GM08714 (cell line): ENCODE results near the gene SFXN5.
A peak's percentile ranks its signal among the peaks of the same experiment; 100 is the strongest.
"Not testable (repeated sequence)": the region's sequence is repeated elsewhere in the genome, so short reads cannot be mapped to it uniquely, and the experiment has no call there.

Experiments
- H3K4me3 ChIP-seq: fragments of 200-500 bp; sonication (Bioruptor generic); 2 replicates; pipeline ENCODE4 v1.5.1; 2014; ENCODE audit warnings: mild to moderate bottlenecking, low read length, inconsistent platforms
- ZNF274 ChIP-seq: IDR thresholded peaks from 2 replicates; pipeline ENCODE4 v1.6.1; 2012; ENCODE audit warnings: mild to moderate bottlenecking, low read depth, low read length

The SFXN5 gene, protein sequence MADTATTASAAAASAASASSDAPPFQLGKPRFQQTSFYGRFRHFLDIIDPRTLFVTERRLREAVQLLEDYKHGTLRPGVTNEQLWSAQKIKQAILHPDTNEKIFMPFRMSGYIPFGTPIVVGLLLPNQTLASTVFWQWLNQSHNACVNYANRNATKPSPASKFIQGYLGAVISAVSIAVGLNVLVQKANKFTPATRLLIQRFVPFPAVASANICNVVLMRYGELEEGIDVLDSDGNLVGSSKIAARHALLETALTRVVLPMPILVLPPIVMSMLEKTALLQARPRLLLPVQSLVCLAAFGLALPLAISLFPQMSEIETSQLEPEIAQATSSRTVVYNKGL

DNA sequence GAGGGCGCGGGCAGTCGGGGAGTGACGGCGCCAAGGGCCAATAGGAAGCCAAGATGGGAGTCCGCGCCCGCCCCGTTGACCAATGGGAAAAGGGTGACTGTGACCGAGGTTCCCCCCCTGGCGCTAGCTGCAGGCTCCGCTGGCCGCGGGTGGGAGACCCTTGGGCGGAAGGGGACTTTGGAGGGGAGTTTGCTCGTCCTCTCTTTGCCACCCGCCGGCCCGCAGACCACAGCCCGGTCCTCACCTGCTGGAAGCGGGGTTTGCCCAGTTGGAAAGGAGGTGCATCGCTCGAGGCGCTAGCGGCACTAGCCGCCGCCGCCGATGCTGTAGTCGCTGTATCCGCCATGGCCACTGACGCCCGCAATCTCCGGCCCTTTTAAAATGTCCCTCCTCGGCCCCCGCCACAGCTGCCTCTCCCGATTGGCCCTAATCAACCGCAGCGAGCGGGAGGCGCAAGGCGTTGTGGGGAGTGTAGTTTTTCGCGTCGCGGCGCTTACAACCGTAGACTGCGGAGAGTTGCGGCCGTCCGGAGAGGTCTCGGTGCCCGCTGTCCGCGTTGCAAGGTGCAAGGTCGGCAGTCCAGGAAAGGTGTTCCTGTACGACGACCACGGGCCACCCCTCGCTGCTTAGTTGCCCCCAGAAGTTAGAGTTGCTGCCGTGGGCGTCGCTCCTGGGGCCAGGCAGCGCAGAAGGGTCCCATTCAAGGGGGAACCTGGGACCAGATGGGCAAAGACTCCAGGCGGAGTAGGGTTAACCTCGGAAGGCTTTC, at the start of gene SFXN5:
SFXN5 (minus strand) TSS at position 353 of the 769 bp plus-strand sequence; CDS start at position 346, 7 bp downstream.
- TF ChIP-seq ZNF274: no peak
- H3K4me3 ChIP-seq: peak within 1 kb of the TSS; percentile 76

GRCh38 chr2:73119611-73120239, 48.2 kb upstream of the SFXN5 start:
- not testable (repeated sequence) for H3K4me3 ChIP-seq

GRCh38 chr2:73117441-73117840, 45.9 kb upstream of the SFXN5 start:
- TF ChIP-seq ZNF274: no peak
- no peak overlapping the region for H3K4me3 ChIP-seq

GRCh38 chr2:73116182-73116960, 44.9 kb upstream of the SFXN5 start:
- no peak overlapping the region for H3K4me3 ChIP-seq
- no peak for TF ChIP-seq ZNF274

GRCh38 chr2:73114273-73114867, 42.9 kb upstream of the SFXN5 start:
- TF ChIP-seq ZNF274: no peak

DNA sequence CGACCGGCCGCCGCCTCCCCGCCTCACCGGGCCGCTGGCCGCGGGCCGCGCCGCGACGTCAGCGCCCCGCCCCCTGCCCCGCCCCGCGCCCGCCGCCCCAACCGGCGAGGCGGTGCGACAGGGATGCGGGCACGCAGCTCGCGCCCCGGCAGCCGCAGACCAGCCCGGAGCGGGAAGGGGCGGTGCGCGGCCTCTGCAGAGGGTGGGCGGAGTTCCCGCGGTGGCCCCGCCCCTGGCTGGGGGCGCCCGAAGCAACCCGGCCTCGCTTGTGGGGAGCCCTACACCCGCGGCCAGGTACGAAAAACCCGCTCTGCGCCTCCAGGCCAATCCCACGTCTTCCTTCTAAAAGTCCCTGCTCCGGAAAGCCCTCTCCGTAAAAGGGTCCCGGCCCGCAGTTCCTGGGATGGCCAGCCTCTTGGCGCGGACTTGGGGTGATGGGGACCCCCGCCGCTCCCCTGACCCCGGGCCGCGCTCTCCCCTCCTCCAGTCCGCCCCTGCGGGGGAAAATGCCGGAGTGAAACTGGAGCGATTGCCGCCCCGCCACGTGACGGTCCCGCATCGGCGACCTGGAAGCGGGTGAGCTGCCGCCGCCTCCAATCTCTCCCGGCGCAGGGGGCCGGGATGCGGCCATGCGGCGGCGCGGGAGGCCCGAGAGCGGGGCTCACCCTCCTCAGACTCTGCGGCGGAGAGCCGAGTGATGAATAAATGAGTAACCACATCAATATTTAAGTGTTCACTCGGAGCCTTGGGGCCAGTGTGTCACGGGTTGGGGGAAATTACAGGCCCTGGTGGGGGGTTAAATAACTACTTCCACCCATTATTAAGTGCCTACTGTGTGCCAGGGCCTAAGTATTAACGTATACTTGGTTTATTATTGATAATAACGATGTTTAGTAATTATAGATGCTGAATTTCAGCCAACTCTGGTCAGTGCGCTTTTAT, 41.7 kb upstream of the SFXN5 start, which contains the start of gene RAB11FIP5:
RAB11FIP5 (minus strand) TSS at position 36 of the 942 bp plus-strand sequence. CDS start 171 bp downstream, outside the sequence.
- no peak for TF ChIP-seq ZNF274
- H3K4me3 ChIP-seq: peak within 1 kb of the TSS; percentile 59

More at GRCh38 chr2:73114273-73114867, 42.9 kb upstream of the SFXN5 start:
- no peak overlapping the region for H3K4me3 ChIP-seq

DNA sequence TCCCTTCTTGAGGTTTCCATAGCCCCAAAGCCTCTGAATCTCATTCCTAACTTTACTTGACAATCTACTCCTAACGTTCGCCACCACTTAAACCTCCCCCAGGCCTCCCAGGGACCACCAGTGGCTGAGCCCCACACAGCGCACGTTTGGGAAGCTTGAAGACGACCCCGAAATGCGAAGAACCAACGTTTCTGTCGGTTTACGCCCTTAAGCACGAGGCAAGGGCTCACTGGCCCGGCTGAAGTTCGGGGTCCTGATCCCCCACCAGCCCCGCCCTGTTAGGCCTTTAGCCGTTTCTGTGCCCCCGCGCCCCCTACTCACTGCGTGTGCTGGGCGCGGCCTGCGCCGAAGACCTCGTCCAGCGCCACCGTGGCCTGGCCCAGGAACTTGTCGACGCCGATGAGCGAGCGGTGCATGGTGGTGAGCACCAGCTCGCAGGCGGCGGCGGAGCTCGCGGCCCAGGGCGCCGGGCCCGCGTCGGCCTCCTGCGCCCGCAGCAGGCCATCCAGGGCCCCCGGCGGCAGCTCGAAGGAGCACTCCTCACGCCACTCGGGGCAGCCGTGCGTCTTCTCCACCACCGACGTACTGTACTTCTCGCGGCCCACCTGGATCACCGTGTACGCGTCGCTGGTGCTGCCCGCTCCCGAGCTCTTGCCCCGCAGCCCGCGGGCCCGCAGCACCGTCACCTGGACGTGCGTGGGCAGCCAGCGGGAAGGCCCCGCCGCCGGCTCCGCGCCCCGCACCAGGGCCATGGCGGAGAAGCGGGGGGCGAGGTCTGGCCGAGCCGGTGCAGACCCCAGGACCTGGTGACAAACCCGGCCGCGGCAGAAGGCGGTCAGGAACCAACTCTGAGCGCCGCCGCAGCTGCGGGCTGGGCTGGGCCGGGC, 40.8 kb upstream of the SFXN5 start:
- H3K4me3 ChIP-seq: peak overlapping the region; percentile 53; the same call in 1 of the 2 replicates
- TF ChIP-seq ZNF274: no peak

DNA sequence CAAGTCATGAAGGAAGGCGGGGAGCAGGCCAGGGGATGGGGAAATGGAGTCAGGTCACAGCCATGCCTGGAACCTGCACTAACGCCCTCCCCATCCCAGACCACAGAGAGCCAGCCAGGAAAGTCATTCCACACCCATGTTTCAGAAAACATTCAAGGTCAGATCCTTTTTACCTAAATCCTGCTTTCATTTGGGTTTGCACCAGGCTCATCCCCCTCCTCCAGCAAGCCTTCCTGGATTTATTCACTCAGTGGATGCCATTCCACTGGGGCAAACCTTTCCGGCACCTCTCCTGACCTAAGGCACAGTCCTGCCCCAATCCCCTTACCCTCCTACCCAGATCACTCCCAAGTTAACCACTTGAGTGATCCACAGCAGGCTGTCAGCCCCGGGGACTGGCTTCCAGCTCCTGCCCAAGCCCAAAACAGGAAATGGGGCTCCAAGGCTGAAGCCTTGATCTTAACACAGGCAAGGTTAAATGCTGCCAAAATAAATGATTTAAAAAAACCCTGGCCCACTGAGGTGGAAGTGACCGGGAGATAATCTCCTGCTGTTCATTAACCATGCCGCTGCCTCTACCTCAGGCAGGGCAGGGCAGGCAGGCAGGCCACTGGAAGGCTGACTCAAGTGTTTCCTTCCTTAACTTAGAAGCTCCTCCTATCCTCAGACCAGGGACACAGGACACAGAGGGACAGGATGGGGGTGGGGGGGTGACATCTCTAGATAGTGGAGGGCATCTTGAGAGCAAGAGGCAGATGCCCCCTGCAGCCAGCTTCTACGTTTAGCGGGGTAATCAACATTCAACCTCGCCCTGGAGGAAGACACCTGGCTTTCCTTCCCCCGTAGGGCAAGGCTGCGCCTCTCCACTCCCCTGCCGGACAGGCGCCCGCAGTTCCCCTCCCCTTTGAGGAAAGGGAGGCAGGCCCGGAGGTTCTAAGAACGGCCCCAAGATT, 39.8 kb upstream of the SFXN5 start:
- no peak for TF ChIP-seq ZNF274
- H3K4me3 ChIP-seq: no peak overlapping the region

DNA sequence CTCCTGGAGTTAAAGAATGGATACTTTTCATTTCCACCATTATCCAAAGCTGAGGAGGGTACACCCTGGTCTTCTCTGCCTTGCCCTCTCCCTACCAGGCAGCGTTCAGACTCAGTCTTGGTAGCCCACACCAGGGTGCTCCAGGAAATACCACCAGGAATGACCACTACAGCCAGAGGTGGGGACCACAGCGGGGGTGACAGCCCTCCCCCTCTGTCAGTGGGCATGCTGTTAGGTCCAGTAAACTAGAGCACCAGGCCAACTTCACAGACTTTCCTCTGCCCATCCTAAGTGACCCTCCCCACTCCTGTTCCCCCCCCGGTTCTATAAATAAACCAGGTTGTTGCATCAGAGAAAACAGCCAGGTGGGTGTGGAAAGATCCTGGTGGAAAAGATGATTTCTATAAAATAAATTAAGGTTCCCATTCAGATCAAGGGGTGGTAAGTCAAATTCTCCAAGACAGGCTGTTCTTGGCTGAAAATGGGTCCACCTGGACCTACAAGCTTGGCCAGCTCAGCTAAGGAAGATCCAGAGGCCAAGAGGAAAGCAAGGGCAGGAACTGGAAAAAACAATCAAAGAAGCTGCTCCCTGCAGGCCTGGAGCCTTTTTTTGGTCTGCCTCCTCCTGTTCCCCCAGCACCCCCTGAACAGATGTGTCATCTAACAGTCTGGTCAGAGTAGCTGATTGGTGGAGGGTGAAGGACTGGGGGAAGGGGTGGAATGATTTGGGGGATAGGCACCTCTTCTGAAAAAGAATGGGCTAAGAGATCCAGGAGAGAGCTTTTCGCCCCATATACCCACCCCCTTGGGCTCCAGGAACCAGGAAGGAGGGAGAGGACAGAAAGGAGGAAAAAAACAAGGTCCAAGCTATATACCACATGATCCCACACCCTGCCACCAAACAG, 38.9 kb upstream of the SFXN5 start:
- no peak for TF ChIP-seq ZNF274
- H3K4me3 ChIP-seq: no peak overlapping the region
